NCI-H2107 treated with DMSO at 0.1 percent for 48 hours (cell line): Measurements from ENCODE around the gene MED27.
A peak's percentile ranks its signal among the peaks of the same experiment; 100 is the strongest.
"Not testable (repeated sequence)": the region's sequence is repeated elsewhere in the genome, so short reads cannot be mapped to it uniquely, and the experiment has no call there.

Experiments used
- DNase-seq: peaks from one replicate; lab custom pipeline; 2025; ENCODE audit not compliant: unreplicated experiment; lab: John Stamatoyannopoulos, UW

MED27 gene

DNA sequence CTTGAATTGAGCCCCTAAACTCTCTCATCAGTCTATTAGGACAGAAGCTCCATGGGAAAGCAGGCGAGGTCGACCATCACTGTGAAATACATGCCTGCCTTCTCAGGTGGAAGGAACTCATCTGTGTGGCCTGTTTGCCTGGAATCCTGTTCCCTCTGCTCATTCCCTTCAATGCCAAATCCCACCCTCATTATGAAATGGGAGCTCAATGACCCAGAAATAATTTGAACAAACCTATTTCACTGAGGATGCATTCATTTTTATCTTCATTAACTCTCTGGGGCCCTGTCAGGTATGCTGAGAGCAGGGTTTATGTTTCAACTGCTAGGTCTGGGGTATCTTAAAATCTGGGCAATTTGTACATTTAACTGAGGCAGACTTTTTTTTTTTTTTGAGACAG lies 142.2 kb downstream of the MED27 start:
- DNase-seq = no peak

- DNase-seq = no peak
These were observed 142.7 kb downstream of the MED27 start for GRCh38 chr9:131936929-131937328.

DNA sequence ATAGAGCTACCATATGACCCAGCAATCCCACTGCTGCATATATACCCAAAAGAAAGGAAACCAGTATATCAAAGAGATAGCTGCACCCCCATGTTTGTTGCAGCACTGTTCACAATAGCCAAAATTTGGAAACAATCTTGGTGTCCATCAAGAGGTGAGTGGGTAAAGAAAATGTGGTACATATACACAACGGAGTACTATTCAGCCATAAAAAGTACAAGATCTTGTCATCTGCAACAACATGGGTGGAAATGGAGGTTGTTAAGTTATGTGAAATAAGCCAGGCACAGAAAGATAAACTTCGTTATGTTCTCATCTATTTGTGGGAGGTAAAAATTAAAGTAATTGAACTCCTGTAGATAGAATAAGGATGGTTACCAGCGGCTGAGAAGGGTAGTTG lies 145.0 kb downstream of the MED27 start:
- DNase-seq = no peak

GRCh38 chr9:131927091-131927490 lies 152.6 kb downstream of the MED27 start:
- DNase-seq = no peak

GRCh38 chr9:131926360-131926922 lies 153.2 kb downstream of the MED27 start:
- DNase-seq = no peak

DNA sequence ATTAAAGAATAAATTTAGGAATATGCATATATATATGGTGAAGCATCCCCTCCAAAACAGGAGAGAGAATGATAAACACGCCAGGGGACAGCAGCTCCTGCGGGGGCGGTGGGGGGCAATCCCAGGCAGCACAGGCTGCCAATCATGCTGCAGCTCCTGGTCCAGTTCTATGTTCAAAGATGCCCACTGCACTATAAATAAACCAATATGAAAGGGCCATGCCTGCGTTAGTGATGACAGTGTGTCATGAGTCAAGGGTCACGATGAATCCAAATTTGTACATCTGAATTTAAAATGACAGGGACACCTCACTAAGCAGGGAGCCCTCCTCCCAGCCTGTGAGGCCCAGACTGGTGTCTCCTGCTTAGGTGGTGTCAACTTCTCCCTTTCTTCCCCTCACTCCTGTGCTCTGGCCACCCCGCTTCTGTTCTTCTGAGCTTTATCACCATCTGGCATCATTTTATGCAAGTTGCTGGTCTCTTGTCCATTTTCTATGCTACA lies 153.9 kb downstream of the MED27 start:
- DNase-seq = no peak

DNA sequence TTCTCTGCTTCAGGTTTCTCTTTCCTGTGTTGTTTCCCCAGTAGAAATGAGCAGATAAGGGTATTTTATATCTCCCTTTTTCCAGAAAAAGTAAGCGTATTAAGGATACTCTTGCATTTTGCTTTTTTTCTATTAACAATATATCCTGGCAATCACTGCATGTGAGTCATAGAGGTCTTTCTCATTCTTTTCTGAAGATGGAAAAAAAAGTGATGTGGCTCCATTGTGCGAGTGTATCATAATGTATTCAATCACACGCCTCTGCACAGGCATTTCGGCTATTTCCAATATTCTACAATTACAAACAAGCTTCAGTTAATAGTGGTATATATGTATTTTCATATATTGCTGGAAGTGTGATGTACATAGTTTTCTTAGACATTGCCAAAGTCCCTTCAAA lies 155.9 kb downstream of the MED27 start:
- DNase-seq = no peak

DNA sequence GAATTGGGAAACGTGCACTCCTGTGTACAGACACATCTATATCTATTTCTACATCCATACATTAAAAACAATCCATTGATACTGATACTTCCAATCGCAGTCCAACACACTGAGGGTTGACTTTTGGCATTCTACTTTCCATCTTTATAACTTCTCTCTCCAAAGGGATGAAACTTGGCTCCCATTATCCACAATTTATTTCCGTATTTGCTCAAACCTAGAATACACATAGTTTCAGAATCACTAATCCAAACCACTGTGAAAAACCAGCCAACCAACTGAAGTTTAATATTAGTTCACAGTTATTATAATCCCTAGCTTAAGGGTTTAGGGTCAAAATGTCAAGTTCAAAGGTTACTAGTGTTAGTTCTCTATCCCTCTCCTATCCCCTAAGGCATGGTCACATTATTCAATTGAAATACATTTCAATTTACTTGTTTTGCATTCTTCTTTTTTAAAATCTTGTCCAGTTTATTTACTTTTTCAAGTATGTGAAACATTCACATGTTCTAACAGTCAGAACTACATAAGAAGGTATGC lies 156.5 kb downstream of the MED27 start:
- DNase-seq = no peak

GRCh38 chr9:131921635-131922034 lies 158.0 kb downstream of the MED27 start:
- not testable (repeated sequence) for DNase-seq

GRCh38 chr9:131919216-131919615 lies 160.5 kb downstream of the MED27 start:
- no peak for DNase-seq

DNA sequence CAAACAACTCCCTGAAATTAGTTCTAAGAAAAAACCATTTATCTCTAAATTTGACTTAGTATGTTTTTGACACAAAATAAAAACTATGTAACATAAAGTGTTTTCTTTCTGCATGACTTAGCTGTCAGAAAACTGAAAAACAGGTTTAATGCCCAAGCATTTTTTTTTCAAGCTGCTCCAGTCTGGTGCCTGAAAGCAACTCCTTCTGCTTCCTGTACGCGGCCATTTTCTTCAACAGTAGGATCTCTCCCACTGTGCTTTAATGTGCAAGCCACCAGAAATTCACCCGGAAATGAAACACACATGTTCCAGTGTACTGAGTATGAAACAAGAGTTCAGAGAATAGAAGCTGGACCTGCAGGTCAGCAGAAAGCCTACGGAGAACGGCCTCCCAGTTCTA lies 161.2 kb downstream of the MED27 start:
- DNase-seq = no peak

- no peak for DNase-seq
These were observed 162.7 kb downstream of the MED27 start for GRCh38 chr9:131917009-131917408.

DNA sequence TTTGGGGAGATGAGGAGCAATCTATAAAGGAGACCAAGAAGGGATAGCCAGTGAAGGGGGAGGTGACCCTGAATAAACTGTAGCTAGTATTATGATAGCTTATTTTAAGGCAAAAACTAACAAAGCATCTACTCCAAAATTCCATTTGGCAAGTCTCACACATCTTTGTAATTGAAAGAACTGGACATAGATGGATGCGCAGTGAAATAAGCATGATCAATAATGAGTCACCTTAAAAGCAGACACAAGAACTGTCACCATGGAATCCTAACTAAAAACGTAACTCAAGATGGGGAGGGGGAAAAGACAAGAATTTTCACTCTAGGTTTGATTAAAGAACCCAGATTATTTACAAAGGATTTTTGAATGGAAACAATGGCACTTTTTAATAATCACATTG lies 164.5 kb downstream of the MED27 start:
- DNase-seq = no peak

- no peak for DNase-seq
These were observed 167.0 kb downstream of the MED27 start for GRCh38 chr9:131912671-131913070.

- DNase-seq = no peak
These were observed 167.6 kb downstream of the MED27 start for GRCh38 chr9:131912069-131912468.

DNA sequence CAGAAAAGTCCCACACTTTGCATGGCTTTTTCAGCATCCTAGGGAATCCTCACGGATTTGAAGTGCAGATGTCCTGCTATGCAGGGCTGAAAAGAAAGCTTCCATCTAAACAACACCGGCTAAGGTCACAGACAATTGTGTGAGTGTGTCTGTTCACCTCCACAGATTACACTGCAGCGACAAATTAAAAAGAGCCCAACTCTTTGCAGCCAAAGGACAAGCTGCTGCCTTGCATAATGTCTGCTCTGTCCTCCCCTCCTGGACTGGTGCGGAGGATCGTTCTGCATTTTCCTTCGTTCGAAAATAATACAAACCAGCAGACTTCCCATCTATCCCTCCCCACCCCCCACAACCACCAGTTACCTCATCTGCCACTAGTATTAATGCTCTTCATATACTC lies 169.1 kb downstream of the MED27 start:
- DNase-seq = no peak

- DNase-seq = no peak
These were observed 174.5 kb downstream of the MED27 start for GRCh38 chr9:131905144-131905543.

DNA sequence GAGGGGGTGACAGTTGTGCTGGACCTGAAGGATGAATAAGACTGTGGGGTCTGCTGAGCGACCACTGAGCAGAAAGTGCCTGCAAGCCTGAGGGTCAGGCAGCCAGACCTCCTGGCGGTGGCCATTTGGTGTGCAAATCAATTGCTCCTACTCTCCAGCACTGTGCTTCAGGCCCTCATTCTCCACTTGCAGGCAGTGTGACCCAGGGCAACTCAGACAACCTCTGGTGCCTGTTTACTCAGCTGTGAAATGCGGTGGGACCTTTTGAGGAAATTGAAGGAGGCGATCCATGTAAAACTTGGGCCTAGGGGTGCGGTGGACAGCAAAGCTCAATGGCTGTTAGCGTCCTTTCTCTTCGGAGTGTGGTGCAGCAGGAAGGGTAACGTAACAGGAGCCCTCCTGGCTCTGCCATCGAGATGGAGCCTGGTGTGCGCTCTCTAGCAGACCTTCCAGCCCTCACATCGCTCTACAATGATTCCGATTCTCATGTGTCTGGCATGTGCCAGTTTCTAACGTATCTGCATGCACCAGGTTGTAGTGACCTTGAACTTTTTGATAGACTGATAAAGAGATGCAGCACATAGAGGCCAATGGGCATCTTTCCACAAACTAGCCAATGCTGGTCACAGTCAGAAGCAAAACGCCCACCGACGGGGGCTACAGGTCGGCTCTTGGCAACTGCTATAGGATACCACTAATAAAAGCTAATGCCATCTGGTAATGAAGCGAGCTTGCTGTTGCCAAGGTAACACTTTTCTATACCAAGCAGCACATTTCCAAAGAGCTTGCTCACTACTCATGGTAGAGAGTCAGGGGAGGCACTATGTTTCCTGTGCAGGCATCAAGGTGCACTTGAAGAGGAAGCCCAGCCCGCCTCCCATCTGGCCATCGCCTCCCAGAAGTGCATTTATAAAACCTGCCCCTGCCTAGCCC lies 180.1 kb downstream of the MED27 start:
- no peak for DNase-seq

GRCh38 chr9:131892902-131893500 lies 186.7 kb downstream of the MED27 start:
- no peak for DNase-seq

GRCh38 chr9:131892162-131892707 lies 187.4 kb downstream of the MED27 start:
- peak; percentile 56 for DNase-seq

GRCh38 chr9:131891598-131891997 lies 188.1 kb downstream of the MED27 start:
- DNase-seq = no peak
